GM12878 (cell line): Measurements from ENCODE around the gene ACP3. TPM values are rescaled to one million over a fixed set of nuclear protein-coding genes. Genes with fewer than 3 reads are reported as not detected.

ENCODE experiments used
- ATAC-seq: fragments of 200-7000 bp; cut with Tn5 transposase; 3 replicates; pipeline ENCODE4 v1.9.1; 2020; ENCODE audit warnings: mild to moderate bottlenecking, moderate library complexity
- BruUV-seq: library from RNA; stranded (reverse); fragments of 400-500 nt; replicated peaks from 2 replicates; lab custom pipeline; 2021; lab: Mats Ljungman, UMichigan
- CTCF ChIA-PET: fragments of 300-600 bp; sonication (Branson Sonifier 250); formaldehyde crosslinking; extraction: SDS; loops from one replicate; lab custom pipeline; 2021; ENCODE audit warnings: inconsistent platforms; lab: Yijun Ruan, JAX
- POLR2A ChIA-PET: fragments of 350-600 bp; formaldehyde crosslinking; extraction: SDS; loops from one replicate; lab custom pipeline; 2021; ENCODE audit warnings: inconsistent platforms; lab: Charles Lee
- RAD21 ChIA-PET: fragments of 300-600 bp; sonication (Branson Sonifier 250); formaldehyde crosslinking; loops from one replicate; lab custom pipeline; 2023; ENCODE audit warnings: antibody characterized with exemption; ENCODE audit not compliant: unreplicated experiment; lab: Charles Lee
- SMC1A ChIA-PET: fragments of 300-600 bp; sonication (Branson Sonifier 250); formaldehyde crosslinking; loops from one replicate; lab custom pipeline; 2023; ENCODE audit not compliant: unreplicated experiment, uncharacterized antibody; lab: Charles Lee
- DNase-seq: peaks from one replicate; pipeline ENCODE4 v3.0.0-alpha.2; 2011; ENCODE audit warnings: low read depth, low spot score
- FAIRE-seq: peaks from 3 replicates; lab custom pipeline; 2011; peaks lifted over from hg19 to GRCh38; lab: Jason Lieb, UNC
- H2AFZ ChIP-seq: 2 replicates; pipeline ENCODE4 v1.6.0; 2011; ENCODE audit warnings: low read depth, low read length, control low read depth; ENCODE audit not compliant: control insufficient read depth
- H3K27ac ChIP-seq: 2 replicates; pipeline ENCODE4 v1.5.1; 2011; ENCODE audit warnings: control low read depth; ENCODE audit not compliant: control insufficient read depth, insufficient read depth
- H3K27me3 ChIP-seq, 2 experiments: replicated peaks in 1 of 2; 2 replicates each; pipeline versions ENCODE4 v1.6.0 to v1.6.1; 2011; ENCODE audit warnings: low read length in 1 of 2; ENCODE audit not compliant: control insufficient read depth in 2 of 2, insufficient read depth in 2 of 2
- H3K36me3 ChIP-seq, 2 experiments: 2 replicates each; pipeline ENCODE4 v1.5.1; 2011; ENCODE audit warnings: low read length in 1 of 2; ENCODE audit not compliant: control insufficient read depth in 2 of 2, insufficient read depth in 2 of 2
- H3K4me1 ChIP-seq: 2 replicates; pipeline ENCODE4 v1.6.1; 2011; ENCODE audit warnings: mild to moderate bottlenecking, low read length, moderate library complexity, mixed read lengths; ENCODE audit not compliant: control insufficient read depth, insufficient read depth
- H3K4me2 ChIP-seq: 2 replicates; pipeline ENCODE4 v1.6.0; 2011; ENCODE audit warnings: control low read depth; ENCODE audit not compliant: control insufficient read depth, insufficient read depth
- H3K4me3 ChIP-seq: fragments of 200-600 bp; sonication (generic); 2 replicates; pipeline ENCODE4 v1.5.1; 2016
- H3K79me2 ChIP-seq: 2 replicates; pipeline ENCODE4 v1.6.0; 2011; ENCODE audit warnings: low read length; ENCODE audit not compliant: control insufficient read depth, insufficient read depth
- H3K9ac ChIP-seq: 2 replicates; pipeline ENCODE4 v1.8.0; 2011; ENCODE audit warnings: low read length, control low read depth, mixed read lengths; ENCODE audit not compliant: control insufficient read depth, insufficient read depth
- H3K9me3 ChIP-seq: replicated peaks from 3 replicates; pipeline ENCODE4 v1.5.1; 2011; ENCODE audit warnings: mild to moderate bottlenecking, low read length; ENCODE audit not compliant: control insufficient read depth, insufficient read depth
- H4K20me1 ChIP-seq: 2 replicates; pipeline ENCODE4 v1.6.0; 2011; ENCODE audit not compliant: control insufficient read depth, insufficient read depth
- MEF2A ChIP-seq: IDR thresholded peaks from 2 replicates; pipeline ENCODE4 v1.6.1; 2011; ENCODE audit warnings: low read depth, mild to moderate bottlenecking, low read length, moderate library complexity; ENCODE audit not compliant: insufficient read depth
- MEF2B ChIP-seq: fragments of 450-650 bp; IDR thresholded peaks from 2 replicates; pipeline ENCODE4 v1.6.1; 2018; ENCODE audit warnings: mild to moderate bottlenecking, moderate library complexity; ENCODE audit not compliant: partially characterized antibody, poor library complexity, severe bottlenecking
- POLR2AphosphoS2 ChIP-seq: IDR thresholded peaks from 2 replicates; pipeline ENCODE4 v1.6.1; 2011; ENCODE audit warnings: low read depth, mild to moderate bottlenecking, low read length, improper control_type of control experiment, moderate library complexity
- RCOR1 ChIP-seq: conservative IDR thresholded peaks from 2 replicates; pipeline ENCODE4 v1.6.1; 2012; ENCODE audit warnings: low read depth, low read length, improper control_type of control experiment
- TAF1 ChIP-seq: IDR thresholded peaks from 2 replicates; pipeline ENCODE4 v1.6.1; 2011; ENCODE audit warnings: mild to moderate bottlenecking, low read depth, low read length, borderline replicate concordance
- TCF12 ChIP-seq: IDR thresholded peaks from 2 replicates; pipeline ENCODE4 v1.6.1; 2011; ENCODE audit warnings: low read depth, mild to moderate bottlenecking, low read length
- ZBED1 ChIP-seq: IDR thresholded peaks from 2 replicates; pipeline ENCODE4 v1.6.1; 2016; ENCODE audit warnings: borderline replicate concordance
- ZNF217 ChIP-seq: fragments of 450-650 bp; IDR thresholded peaks from 2 replicates; pipeline ENCODE4 v1.6.1; 2017; ENCODE audit warnings: antibody characterized with exemption, mild to moderate bottlenecking
- whole genome bisulfite sequencing: methylation state at CpG from one replicate; pipeline ENCODE4 v1.1.6; 2016; ENCODE audit warnings: low lambda C conversion rate; ENCODE audit not compliant: insufficient replicate concordance, insufficient coverage; ENCODE audit errors: missing lambda C conversion rate; 5-methylcytosine and 5-hydroxymethylcytosine counted together
- in situ Hi-C: fragments of 300-500 bp; cut with MboI; formaldehyde crosslinking; loops from 9 replicates; pipeline ENCODE4 v1.14.3; 2018; ENCODE audit warnings: mixed read lengths
- intact Hi-C: fragments of 100-400 bp; cut with micrococcal nuclease; formaldehyde crosslinking; loops from one replicate; pipeline ENCODE4 v1.14.2; 2022; ENCODE audit not compliant: unreplicated experiment
- polyA plus RNA-seq, 11 experiments: library from polyadenylated mRNA; depleted of rRNA in 4 of 11; unstranded in 6 of 11; stranded (reverse) in 5 of 11; fragments of >200 nt; fragmentation: Nextera tagmentation in 4 of 11; fragmentation: Illumina TruSeq in 1 of 11; extraction: Ambion mirVana in 4 of 11; extraction: Trizol in 1 of 11; gene quantifications; 1 replicate in 1 of 11; 2 replicates in 10 of 11; pipeline versions ENCODE4 v1.2.1 to v1.2.3, GENCODE V29; 2011 to 2016; ENCODE audit warnings: inconsistent platforms in 2 of 11, missing spikeins in 2 of 11, low read depth in 1 of 11
- total RNA-seq, 4 experiments: library from RNA; depleted of rRNA in 3 of 4; stranded (reverse); fragments of >200 nt in 3 of 4; fragmentation: Illumina TruSeq in 1 of 4; extraction: Trizol in 1 of 4; gene quantifications; 2 replicates each; pipeline versions ENCODE4 v1.2.1 to v1.2.3, GENCODE V29; 2013 to 2021
- TF ChIP-seq, protein P1 (sequence below): fragments of 450-650 bp; IDR thresholded peaks from 2 replicates; pipeline ENCODE4 v1.6.1; 2017; ENCODE audit warnings: borderline replicate concordance
- TF ChIP-seq, protein P2 (sequence below): IDR thresholded peaks from 2 replicates; pipeline ENCODE4 v1.6.1; 2012; ENCODE audit warnings: low read depth, low read length, improper control_type of control experiment
- TF ChIP-seq, protein P3 (sequence below): IDR thresholded peaks from 2 replicates; pipeline ENCODE4 v1.6.1; 2011; ENCODE audit warnings: borderline replicate concordance, low read depth, mild to moderate bottlenecking, moderate library complexity, mixed read lengths, low read length; ENCODE audit not compliant: insufficient read depth; ENCODE audit errors: extremely low read length
- TF ChIP-seq, protein P4 (sequence below): fragments of 450-650 bp; IDR thresholded peaks from 2 replicates; pipeline ENCODE4 v1.6.1; 2017; ENCODE audit warnings: mild to moderate bottlenecking, low read depth, inconsistent platforms; ENCODE audit not compliant: poor library complexity, severe bottlenecking

ACP3 gene
- total and polyA plus RNA-seq, 10 of the 15 experiments (the other 5 are each of a cell fraction or from before 2014, with no cell fraction given), result 0.05 to 0.41 TPM; not detected in 8

- H3K4me2 ChIP-seq, result no peak overlapping the region
- TF ChIP-seq, protein P1, sequence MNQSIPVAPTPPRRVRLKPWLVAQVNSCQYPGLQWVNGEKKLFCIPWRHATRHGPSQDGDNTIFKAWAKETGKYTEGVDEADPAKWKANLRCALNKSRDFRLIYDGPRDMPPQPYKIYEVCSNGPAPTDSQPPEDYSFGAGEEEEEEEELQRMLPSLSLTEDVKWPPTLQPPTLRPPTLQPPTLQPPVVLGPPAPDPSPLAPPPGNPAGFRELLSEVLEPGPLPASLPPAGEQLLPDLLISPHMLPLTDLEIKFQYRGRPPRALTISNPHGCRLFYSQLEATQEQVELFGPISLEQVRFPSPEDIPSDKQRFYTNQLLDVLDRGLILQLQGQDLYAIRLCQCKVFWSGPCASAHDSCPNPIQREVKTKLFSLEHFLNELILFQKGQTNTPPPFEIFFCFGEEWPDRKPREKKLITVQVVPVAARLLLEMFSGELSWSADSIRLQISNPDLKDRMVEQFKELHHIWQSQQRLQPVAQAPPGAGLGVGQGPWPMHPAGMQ, result no peak
- TF ChIP-seq MEF2B, result no peak
- TF ChIP-seq ZNF217, result no peak
- TF ChIP-seq, protein P2, sequence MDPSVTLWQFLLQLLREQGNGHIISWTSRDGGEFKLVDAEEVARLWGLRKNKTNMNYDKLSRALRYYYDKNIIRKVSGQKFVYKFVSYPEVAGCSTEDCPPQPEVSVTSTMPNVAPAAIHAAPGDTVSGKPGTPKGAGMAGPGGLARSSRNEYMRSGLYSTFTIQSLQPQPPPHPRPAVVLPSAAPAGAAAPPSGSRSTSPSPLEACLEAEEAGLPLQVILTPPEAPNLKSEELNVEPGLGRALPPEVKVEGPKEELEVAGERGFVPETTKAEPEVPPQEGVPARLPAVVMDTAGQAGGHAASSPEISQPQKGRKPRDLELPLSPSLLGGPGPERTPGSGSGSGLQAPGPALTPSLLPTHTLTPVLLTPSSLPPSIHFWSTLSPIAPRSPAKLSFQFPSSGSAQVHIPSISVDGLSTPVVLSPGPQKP, result no peak
- TF ChIP-seq TAF1, result no peak
- TF ChIP-seq, protein P3, sequence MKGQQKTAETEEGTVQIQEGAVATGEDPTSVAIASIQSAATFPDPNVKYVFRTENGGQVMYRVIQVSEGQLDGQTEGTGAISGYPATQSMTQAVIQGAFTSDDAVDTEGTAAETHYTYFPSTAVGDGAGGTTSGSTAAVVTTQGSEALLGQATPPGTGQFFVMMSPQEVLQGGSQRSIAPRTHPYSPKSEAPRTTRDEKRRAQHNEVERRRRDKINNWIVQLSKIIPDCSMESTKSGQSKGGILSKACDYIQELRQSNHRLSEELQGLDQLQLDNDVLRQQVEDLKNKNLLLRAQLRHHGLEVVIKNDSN, result no peak
- TF ChIP-seq, protein P4, sequence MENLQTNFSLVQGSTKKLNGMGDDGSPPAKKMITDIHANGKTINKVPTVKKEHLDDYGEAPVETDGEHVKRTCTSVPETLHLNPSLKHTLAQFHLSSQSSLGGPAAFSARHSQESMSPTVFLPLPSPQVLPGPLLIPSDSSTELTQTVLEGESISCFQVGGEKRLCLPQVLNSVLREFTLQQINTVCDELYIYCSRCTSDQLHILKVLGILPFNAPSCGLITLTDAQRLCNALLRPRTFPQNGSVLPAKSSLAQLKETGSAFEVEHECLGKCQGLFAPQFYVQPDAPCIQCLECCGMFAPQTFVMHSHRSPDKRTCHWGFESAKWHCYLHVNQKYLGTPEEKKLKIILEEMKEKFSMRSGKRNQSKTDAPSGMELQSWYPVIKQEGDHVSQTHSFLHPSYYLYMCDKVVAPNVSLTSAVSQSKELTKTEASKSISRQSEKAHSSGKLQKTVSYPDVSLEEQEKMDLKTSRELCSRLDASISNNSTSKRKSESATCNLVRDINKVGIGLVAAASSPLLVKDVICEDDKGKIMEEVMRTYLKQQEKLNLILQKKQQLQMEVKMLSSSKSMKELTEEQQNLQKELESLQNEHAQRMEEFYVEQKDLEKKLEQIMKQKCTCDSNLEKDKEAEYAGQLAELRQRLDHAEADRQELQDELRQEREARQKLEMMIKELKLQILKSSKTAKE, result no peak
- TF ChIP-seq POLR2AphosphoS2, result no peak
- TF ChIP-seq TCF12, result no peak
- TF ChIP-seq RCOR1, result no peak
- no peak for TF ChIP-seq MEF2A
- TF ChIP-seq ZBED1, result no peak
- FAIRE-seq (no peak), DNase-seq (no peak), ATAC-seq (no peak)
- no peaks in the 10 kb centered on the region for H3K4me1 ChIP-seq
- BruUV-seq, result no TSS peak
- H2AFZ ChIP-seq, result no peak overlapping the region
- ChIA-PET CTCF (no interaction called here), POLR2A (no interaction called here), RAD21 (no interaction called here), SMC1A (no interaction called here)
- intact Hi-C loops (no loop called here), in situ Hi-C loops (no loop called here)
- H3K4me3 ChIP-seq, result no peak overlapping the region
- no peaks in the 10 kb centered on the region for H3K79me2 ChIP-seq
- no peaks in the 10 kb centered on the region for H3K36me3 ChIP-seq
- no peaks in the 10 kb centered on the region; the same call in 2 of the 3 replicates for H3K9me3 ChIP-seq
- no peaks in the 10 kb centered on the region; a peak in 1 of 4 replicates for H3K27me3 ChIP-seq
- no peaks in the 10 kb centered on the region for H4K20me1 ChIP-seq
- WGBS, result 69% methylated on average over 1 of the region's 1 CpG
- H3K9ac ChIP-seq, result no peak overlapping the region
- no peak overlapping the region for H3K27ac ChIP-seq
These were observed 27.9 kb upstream of the ACP3 start for GRCh38 chr3:132289316-132289715.
